HK-2 (cell line): Measurements from ENCODE around the gene CELF2.
"Not testable (repeated sequence)": the region's sequence is repeated elsewhere in the genome, so short reads cannot be mapped to it uniquely, and the experiment has no call there.

ENCODE experiments used
- DNase-seq: peaks from one replicate; pipeline ENCODE4 v3.0.0-alpha.2; 2018; ENCODE audit not compliant: unreplicated experiment

CELF2 gene

GRCh38 chr10:11096422-11096821, 78.8 kb downstream of the CELF2 start:
- DNase-seq, result no peak

- DNase-seq, result no peak
Measured at GRCh38 chr10:11097686-11098085, 80.0 kb downstream of the CELF2 start.

- DNase-seq, result no peak
Measured at GRCh38 chr10:11098666-11099065, 81.0 kb downstream of the CELF2 start.

- DNase-seq, result no peak
Measured at GRCh38 chr10:11104772-11105675, 87.4 kb downstream of the CELF2 start.

DNA sequence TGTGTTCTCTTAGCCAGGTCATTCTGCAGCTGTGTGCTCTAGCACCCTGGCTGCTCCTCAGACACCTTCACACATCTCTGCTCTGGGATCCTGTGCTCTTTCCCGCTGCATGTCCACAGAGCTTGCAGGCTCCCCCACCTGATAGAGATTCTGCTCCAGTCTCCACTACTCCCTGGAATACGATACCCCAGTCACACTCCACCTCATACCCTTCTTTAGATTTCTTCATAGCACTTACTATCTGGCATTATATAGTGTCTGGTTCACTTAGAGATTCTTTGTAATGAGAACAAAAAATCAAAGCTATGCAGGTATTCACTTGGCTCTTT, 88.0 kb downstream of the CELF2 start:
- no peak for DNase-seq

DNA sequence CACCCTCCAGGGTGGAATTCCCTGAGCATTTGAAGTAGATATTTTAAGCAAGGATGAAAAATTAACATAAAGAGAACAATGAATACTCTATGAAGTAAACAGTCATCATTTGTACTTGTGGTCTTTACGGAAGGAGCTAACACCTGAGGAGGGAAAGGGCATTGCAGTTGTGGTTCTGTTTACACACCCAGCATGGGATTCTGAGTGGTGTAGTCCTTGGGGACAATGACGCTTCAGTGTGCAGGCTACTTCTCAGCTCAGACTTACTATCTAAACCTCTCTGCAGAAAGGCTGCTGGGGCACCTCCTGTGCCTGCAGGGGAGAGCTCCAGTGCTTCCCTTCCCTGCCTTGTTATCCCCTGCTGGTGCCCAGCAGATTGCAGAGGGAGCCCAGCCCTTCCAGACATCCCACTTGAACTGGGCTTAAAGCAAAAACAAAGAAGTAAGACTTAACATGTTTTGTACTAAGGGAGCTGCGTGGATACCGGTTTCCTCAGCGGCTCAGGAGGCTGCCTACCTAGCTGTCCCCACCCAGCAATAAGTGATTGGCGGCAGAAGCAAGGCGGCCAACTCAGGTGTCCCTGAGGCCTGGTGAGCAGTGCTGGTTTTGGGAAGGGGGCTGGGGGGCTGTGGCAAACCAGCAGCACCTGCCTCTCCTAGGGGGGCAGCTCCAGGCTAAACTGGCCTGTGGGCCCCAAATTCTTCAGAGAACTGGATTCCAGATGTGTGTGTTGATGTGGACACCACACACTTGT, 89.1 kb downstream of the CELF2 start:
- no peak for DNase-seq

- DNase-seq, result no peak
Measured at GRCh38 chr10:11107948-11108347, 90.3 kb downstream of the CELF2 start.

DNA sequence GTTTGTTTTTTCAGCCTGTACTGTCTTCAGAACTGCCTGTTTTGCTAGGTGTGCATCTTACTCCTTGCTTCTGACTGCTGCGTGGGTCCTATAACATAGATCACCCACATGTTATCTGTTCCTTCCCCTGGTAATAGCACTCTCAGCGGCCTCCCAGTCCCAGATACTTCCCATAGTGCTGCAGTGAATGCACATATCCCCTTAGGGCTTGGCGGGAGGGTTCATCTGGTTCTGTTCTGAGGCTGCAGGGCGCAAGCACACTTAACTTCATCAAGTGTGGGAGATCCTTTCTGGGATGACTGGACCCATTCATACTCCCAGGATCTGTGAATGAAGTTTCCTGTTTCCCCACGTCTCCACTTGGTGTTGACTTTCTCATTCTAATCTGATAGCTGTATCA, 90.7 kb downstream of the CELF2 start:
- no peak for DNase-seq

DNA sequence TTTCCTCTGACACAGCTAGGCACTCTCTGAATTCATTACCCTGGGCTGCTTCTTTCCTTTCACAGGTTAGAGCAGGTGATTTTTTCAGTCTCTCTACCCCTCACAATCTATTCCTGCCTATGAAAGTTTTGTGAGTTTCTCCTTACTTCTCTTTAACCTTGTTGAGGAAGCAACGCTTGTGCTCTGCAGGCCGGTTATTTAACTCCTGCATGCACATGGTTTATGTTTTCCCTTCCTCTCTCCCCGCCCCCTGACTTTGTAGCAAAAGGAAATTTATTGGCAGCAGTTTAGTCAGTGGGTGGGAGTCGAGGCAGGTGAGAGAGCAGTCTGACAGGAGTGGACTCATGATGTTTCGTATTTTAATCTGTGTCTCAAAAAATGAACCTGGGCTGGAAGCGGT, 91.9 kb downstream of the CELF2 start:
- no peak for DNase-seq

DNA sequence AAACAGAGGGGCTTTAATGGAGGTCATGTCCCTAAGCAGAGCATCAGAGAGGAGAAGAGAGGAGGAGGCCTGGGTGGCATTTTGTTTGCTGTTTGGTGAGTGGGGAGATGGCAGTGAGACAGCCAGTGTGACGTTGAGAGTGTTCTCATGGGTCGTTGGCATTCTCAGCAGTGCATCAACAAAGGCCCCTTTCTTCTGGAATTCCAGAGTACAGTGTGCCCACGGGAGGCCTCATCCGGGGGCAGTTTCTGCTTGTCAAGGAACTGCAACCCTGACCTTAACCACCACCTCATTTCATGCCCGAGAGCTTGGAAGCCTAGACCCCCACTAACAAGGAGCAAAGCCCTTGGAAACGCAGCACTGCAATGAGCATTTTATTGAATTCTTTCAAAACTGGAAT, 92.9 kb downstream of the CELF2 start:
- no peak for DNase-seq

- no peak for DNase-seq
Measured at GRCh38 chr10:11111490-11111889, 93.8 kb downstream of the CELF2 start.

GRCh38 chr10:11112718-11113117, 95.0 kb downstream of the CELF2 start:
- DNase-seq, result no peak

- DNase-seq, result no peak
Measured at GRCh38 chr10:11113156-11113555, 95.5 kb downstream of the CELF2 start.

- no peak for DNase-seq
Measured at GRCh38 chr10:11114269-11114668, 96.6 kb downstream of the CELF2 start.

- no peak for DNase-seq
Measured at GRCh38 chr10:11115337-11115736, 97.7 kb downstream of the CELF2 start.

DNA sequence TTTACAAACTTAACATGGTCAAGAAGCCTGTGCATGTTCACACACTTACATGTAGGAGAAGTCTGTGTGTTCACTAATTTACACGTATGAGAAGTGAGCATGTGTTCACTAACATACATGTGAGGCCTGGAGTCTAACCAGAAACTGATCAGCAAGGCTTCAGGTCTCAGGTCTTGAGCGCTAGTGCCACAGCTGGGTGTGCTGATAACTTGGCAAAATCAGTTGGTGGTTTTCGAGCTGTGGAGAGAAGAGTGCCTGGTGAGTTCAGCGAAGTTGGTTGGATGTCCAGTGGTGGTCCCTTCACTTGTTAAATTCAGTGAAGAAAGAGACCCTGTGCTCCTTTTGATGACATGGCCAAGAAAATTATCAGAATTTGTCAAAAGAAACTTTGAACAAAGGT, 98.7 kb downstream of the CELF2 start:
- DNase-seq, result no peak

- no peak for DNase-seq
Measured at GRCh38 chr10:11116817-11117216, 99.1 kb downstream of the CELF2 start.

GRCh38 chr10:11118686-11119085, 101.0 kb downstream of the CELF2 start:
- DNase-seq, result no peak

GRCh38 chr10:11119843-11120242, 102.2 kb downstream of the CELF2 start:
- no peak for DNase-seq

DNA sequence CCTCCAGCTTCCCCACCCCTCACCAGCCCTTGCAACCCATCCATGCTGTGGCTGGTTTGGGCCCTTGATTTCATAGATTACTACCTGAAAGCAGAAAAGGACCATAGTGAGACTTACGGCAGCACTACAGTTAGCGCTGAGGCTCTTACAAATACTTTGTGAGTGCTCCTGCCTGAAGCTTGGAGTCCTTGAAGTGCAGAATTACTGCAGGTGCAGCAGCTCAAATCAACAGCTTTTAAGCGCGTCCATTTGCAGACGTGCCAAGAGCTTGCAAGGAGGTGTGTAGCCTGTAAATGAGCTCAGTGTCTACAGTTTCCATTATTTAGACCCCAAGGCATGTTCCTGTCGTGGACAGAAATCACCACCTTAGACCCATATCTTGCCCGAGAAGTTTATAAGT, 103.0 kb downstream of the CELF2 start:
- DNase-seq, result no peak

GRCh38 chr10:11123892-11124291, 106.2 kb downstream of the CELF2 start:
- DNase-seq, result not testable (repeated sequence)

DNA sequence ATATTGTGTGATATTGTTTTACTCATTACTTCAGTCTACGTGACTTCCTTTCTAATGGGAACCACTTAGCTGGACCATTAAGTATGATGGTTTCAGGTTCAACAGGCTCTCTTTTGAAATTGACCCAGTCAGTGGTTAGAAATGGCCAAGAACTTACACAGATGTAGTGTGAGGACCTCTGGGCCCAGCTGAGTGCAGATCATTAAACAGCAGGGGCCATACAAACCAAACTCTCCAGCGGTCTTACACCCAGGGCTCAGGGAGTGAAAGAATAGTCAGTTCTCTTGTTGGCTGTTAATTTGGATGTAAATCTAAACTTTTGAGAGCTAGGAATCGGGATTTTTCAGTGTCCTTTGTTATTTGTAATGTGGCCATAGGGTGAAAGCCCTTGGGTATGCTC, 107.3 kb downstream of the CELF2 start:
- no peak for DNase-seq

- DNase-seq, result not testable (repeated sequence)
Measured at GRCh38 chr10:11127017-11127416, 109.3 kb downstream of the CELF2 start.
